ENCODE results near the gene CPT1A. TPM values are rescaled to one million over a fixed set of nuclear protein-coding genes. Genes with fewer than 3 reads are reported as not detected.
"Not testable (repeated sequence)": the region's sequence is repeated elsewhere in the genome, so short reads cannot be mapped to it uniquely, and the experiment has no call there.

Gene CPT1A
- total RNA-seq, 1 experiment from 2014 or later = 36.3 TPM

DNA sequence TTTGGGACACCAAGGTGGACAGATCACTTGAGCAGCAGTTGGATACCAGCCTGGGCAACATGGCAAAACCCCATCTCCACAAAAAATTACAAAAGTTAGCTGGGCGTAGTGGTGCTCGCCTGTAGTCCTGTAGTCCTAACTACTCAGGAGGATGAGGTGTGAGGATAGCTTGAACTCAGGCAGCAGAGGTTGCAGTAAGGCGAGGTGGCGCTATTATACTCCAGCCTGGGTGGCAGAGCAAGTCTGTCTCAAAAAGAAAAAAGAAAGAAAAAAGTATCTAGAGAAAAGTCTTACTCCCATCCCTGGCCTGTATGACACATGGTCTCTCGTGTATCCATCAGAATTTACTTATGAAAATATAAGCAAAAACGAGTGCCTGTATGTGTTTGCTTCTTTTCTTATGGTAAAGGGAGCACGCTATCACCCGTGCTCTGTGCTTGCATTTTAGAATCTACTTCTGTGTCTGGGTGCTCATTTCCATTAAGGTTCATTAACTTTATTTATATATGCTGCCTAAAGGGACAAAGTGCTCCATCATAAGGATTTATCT lies 15.4 kb upstream of the CPT1A start:
- H3K27ac ChIP-seq = peak overlapping the region; percentile 33; the same call in 1 of the 2 replicates
- no peak for DNase-seq
- H3K9me3 ChIP-seq (ENCODE audit: insufficient read depth, low read depth) = no peaks in the 10 kb centered on the region
- no peaks in the 10 kb centered on the region for H4K20me1 ChIP-seq (ENCODE audit: insufficient read depth)
- no peaks in the 10 kb centered on the region for H3K9me2 ChIP-seq (ENCODE audit: insufficient read depth)
- no peak overlapping the region for H3K4me3 ChIP-seq
- ChIA-PET POLR2A (ENCODE audit: unreplicated experiment) (no interaction called here), CTCF (no interaction called here)
- no peak overlapping the region for H2AFZ ChIP-seq
- H3K4me2 ChIP-seq = peak overlapping the region; percentile 24
- intact Hi-C loops (cut with micrococcal nuclease; ENCODE audit: unreplicated experiment) = no loop called here
- BruUV-seq (replicated peaks) = no TSS peak
- 0 out of 2 replicates have a peak, but pooled peaks cover 1% of the 10 kb centered on the region for H3K27me3 ChIP-seq (ENCODE audit: insufficient read depth, low read depth)
- H3K79me2 ChIP-seq (ENCODE audit: low read depth) = no peaks in the 10 kb centered on the region
- no peak for TF ChIP-seq CTCF (conservative IDR thresholded peaks at IDR 0.05)
- no peak for TF ChIP-seq EZH2 (IDR thresholded peaks at IDR 0.05; ENCODE audit: low read depth)
- H3F3A ChIP-seq (ENCODE audit: insufficient read depth, low read depth) = peaks cover 22% of the 10 kb centered on the region; the same call in 1 of the 2 replicates
- no peaks in the 10 kb centered on the region for H3K36me3 ChIP-seq (ENCODE audit: low read depth)
- peaks cover 18% of the 10 kb centered on the region for H3K4me1 ChIP-seq (replicated peaks; ENCODE audit: insufficient read depth)

DNA sequence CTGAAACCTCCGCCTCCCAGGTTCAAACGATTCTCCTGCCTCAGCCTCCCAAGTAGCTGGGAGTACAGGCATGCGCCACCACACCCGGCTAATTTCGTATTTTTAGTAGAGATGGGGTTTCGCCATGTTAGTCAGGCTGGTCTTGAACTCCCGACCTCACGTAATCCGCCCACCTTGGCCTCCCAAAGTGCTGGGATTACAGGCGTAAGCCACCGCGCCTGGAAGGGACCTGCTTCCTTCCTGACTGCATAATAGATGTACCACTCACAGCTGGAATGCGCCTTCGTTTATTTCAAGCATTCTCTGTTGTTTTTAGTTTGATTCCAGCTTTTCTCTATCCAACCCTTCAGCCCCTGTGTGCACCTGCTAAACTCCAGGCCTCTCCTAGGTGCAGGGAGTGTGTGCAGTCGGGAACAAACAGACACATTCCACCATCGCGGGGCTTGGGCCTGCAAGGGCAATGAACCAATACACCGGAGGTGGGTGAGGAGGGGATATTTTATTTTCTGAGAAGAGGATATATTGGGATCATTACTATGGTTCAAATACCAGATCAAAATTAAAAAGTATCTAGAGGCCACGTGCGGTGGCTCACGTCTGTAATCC lies 14.8 kb upstream of the CPT1A start:
- Histone ChIP-seq H3K4me2 (peak overlapping the region; percentile 24; the same call in 1 of the 2 replicates), H3K4me1 (replicated peaks; ENCODE audit: insufficient read depth) (peaks cover 18% of the 10 kb centered on the region), H3F3A (ENCODE audit: insufficient read depth, low read depth) (peaks cover 22% of the 10 kb centered on the region; the same call in 1 of the 2 replicates)
- H3K9me3 ChIP-seq (ENCODE audit: insufficient read depth, low read depth); H4K20me1 ChIP-seq (ENCODE audit: insufficient read depth); H3K79me2 ChIP-seq (ENCODE audit: low read depth); H2AFZ ChIP-seq; H3K4me3 ChIP-seq; H3K27ac ChIP-seq; H3K27me3 ChIP-seq (ENCODE audit: insufficient read depth, low read depth); POLR2A ChIA-PET (ENCODE audit: unreplicated experiment); H3K9me2 ChIP-seq (ENCODE audit: insufficient read depth); intact Hi-C loops (cut with micrococcal nuclease; ENCODE audit: unreplicated experiment); DNase-seq; H3K36me3 ChIP-seq (ENCODE audit: low read depth); BruUV-seq (replicated peaks): not testable (repeated sequence)
- CTCF ChIA-PET = interaction anchor here (0.7 kb wide), 1 partner anchor 767 kb away, joined by 10 read pairs; no protein-coding TSS in a partner anchor

GRCh38 chr11:68855205-68855981 lies 13.7 kb upstream of the CPT1A start:
- Histone ChIP-seq H2AFZ (no peak overlapping the region), H3K27ac (no peak overlapping the region), H3K4me2 (no peak overlapping the region), H4K20me1 (ENCODE audit: insufficient read depth) (no peaks in the 10 kb centered on the region), H3K9me2 (ENCODE audit: insufficient read depth) (no peaks in the 10 kb centered on the region), H3K4me1 (replicated peaks; ENCODE audit: insufficient read depth) (peaks cover 18% of the 10 kb centered on the region), H3K4me3 (no peak overlapping the region), H3K27me3 (ENCODE audit: insufficient read depth, low read depth) (0 out of 2 replicates have a peak, but pooled peaks cover 4% of the 10 kb centered on the region), H3K9me3 (ENCODE audit: insufficient read depth, low read depth) (no peaks in the 10 kb centered on the region), H3K79me2 (ENCODE audit: low read depth) (no peaks in the 10 kb centered on the region), H3F3A (ENCODE audit: insufficient read depth, low read depth) (peaks cover 25% of the 10 kb centered on the region; the same call in 1 of the 2 replicates), H3K36me3 (ENCODE audit: low read depth) (no peaks in the 10 kb centered on the region)
- TF ChIP-seq EZH2 (IDR thresholded peaks at IDR 0.05; ENCODE audit: low read depth) = no peak
- TF ChIP-seq CTCF (conservative IDR thresholded peaks at IDR 0.05) = no peak
- no TSS peak for BruUV-seq (replicated peaks)
- DNase-seq = no peak
- POLR2A ChIA-PET (ENCODE audit: unreplicated experiment) = no interaction called here
- intact Hi-C loops (cut with micrococcal nuclease; ENCODE audit: unreplicated experiment) = no loop called here
- CTCF ChIA-PET = no interaction called here

Measured in PC-9 (cell line).